Choroid plexus epithelial cell (primary cell): ENCODE results near the gene PRAC1.

Experiments used
- DNase-seq: peaks from one replicate; pipeline ENCODE4 v3.0.0-alpha.2; 2010; ENCODE audit warnings: low read depth
- H3K4me3 ChIP-seq: 2 replicates; pipeline ENCODE4 v1.5.1; 2011; ENCODE audit warnings: low read depth, mild to moderate bottlenecking, control low read depth, low read length, moderate library complexity
- CTCF ChIP-seq: conservative IDR thresholded peaks from 2 replicates; pipeline ENCODE4 v1.5.1; 2011; ENCODE audit warnings: low read depth, mild to moderate bottlenecking, control low read depth, inconsistent platforms, low read length, moderate library complexity

PRAC1 gene

GRCh38 chr17:48730240-48730550 is 7.9 kb upstream of the PRAC1 start:
- no peak for TF ChIP-seq CTCF
- no peak overlapping the region for H3K4me3 ChIP-seq
- no peak for DNase-seq

GRCh38 chr17:48729335-48730239 is 7.3 kb upstream of the PRAC1 start:
- TF ChIP-seq CTCF, result no peak
- H3K4me3 ChIP-seq, result no peak overlapping the region
- DNase-seq, result no peak

- TF ChIP-seq CTCF, result no peak
- no peak for DNase-seq
- no peak within 1 kb of the TSS for H3K4me3 ChIP-seq
These were observed 6.2 kb upstream of the PRAC1 start, which contains the start of gene HOXB13 for GRCh38 chr17:48728232-48729231. Gene HOXB13 (minus strand): TSS chr17:48728750. CDS start chr17:48728593, 157 bp downstream.

- H3K4me3 ChIP-seq, result no peak overlapping the region
- DNase-seq, result no peak
- no peak for TF ChIP-seq CTCF
These were observed 5.3 kb upstream of the PRAC1 start for GRCh38 chr17:48727415-48728175.

- H3K4me3 ChIP-seq, result no peak overlapping the region
- no peak for DNase-seq
- TF ChIP-seq CTCF, result no peak
These were observed 4.6 kb upstream of the PRAC1 start for GRCh38 chr17:48726916-48727286.

GRCh38 chr17:48726114-48726915 is 4.0 kb upstream of the PRAC1 start:
- H3K4me3 ChIP-seq, result no peak overlapping the region
- DNase-seq, result no peak

More at GRCh38 chr17:48726114-48726915, 4.0 kb upstream of the PRAC1 start:
- TF ChIP-seq CTCF, result no peak
